Upper lobe of right lung (tissue), 1 donor: ENCODE measurements around the gene ARSI. TPM values are rescaled to one million over a fixed set of nuclear protein-coding genes. Genes with fewer than 3 reads are reported as not detected.

Source experiments
- ATAC-seq: fragments of 200-7000 bp; cut with Tn5 transposase; one replicate; pipeline ENCODE4 v1.9.1; 2020; ENCODE audit warnings: mild to moderate bottlenecking, moderate library complexity
- DNase-seq: peaks from one replicate; pipeline ENCODE4 v3.0.0-alpha.2; 2020
- H3K27ac ChIP-seq: fragments of 200-600 bp; one replicate; pipeline ENCODE4 v1.8.0; 2022
- H3K27me3 ChIP-seq: fragments of 200-600 bp; one replicate; pipeline ENCODE4 v1.8.0; 2022; ENCODE audit warnings: mild to moderate bottlenecking
- H3K36me3 ChIP-seq: fragments of 200-600 bp; one replicate; pipeline ENCODE4 v1.8.0; 2022
- H3K4me1 ChIP-seq: fragments of 200-600 bp; one replicate; pipeline ENCODE4 v1.8.0; 2022
- H3K4me3 ChIP-seq: fragments of 200-600 bp; one replicate; pipeline ENCODE4 v1.8.0; 2022; ENCODE audit warnings: mild to moderate bottlenecking
- H3K9me3 ChIP-seq: fragments of 200-600 bp; one replicate; pipeline ENCODE4 v1.8.0; 2022
- intact Hi-C: fragments of 100-400 bp; cut with DNase I; formaldehyde crosslinking; loops from one replicate; pipeline ENCODE4 v1.11.0; 2022
- total RNA-seq: library from RNA; stranded (reverse); fragmentation: NEBNext Ultra II Directional; extraction: Animal tissue kit (Norgen Biotek cat#: 25700); gene quantifications from one replicate; pipeline ENCODE4 v1.2.1, GENCODE V29; 2021
- TF ChIP-seq, protein P1 (sequence below): fragments of 200-600 bp; IDR thresholded peaks from one replicate; pipeline ENCODE4 v1.8.0; 2022; ENCODE audit warnings: antibody characterized with exemption
- donor health status: DM: no; HTN: yes; CAD: no; lungs with severe emphysema.

Gene ARSI
- total RNA-seq, 1 donor from 2014 or later: 4.0 TPM

- Histone ChIP-seq H3K4me1 (peaks cover 2% of the 10 kb centered on the region), H3K36me3 (no peaks in the 10 kb centered on the region), H3K27me3 (peaks cover 3% of the 10 kb centered on the region), H3K4me3 (no peak overlapping the region), H3K27ac (no peak overlapping the region), H3K9me3 (no peaks in the 10 kb centered on the region)
- TF ChIP-seq, protein P1, sequence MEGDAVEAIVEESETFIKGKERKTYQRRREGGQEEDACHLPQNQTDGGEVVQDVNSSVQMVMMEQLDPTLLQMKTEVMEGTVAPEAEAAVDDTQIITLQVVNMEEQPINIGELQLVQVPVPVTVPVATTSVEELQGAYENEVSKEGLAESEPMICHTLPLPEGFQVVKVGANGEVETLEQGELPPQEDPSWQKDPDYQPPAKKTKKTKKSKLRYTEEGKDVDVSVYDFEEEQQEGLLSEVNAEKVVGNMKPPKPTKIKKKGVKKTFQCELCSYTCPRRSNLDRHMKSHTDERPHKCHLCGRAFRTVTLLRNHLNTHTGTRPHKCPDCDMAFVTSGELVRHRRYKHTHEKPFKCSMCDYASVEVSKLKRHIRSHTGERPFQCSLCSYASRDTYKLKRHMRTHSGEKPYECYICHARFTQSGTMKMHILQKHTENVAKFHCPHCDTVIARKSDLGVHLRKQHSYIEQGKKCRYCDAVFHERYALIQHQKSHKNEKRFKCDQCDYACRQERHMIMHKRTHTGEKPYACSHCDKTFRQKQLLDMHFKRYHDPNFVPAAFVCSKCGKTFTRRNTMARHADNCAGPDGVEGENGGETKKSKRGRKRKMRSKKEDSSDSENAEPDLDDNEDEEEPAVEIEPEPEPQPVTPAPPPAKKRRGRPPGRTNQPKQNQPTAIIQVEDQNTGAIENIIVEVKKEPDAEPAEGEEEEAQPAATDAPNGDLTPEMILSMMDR: no peak
- intact Hi-C loops: no loop called here
- DNase-seq: no peak
- no peak for ATAC-seq
Measured at GRCh38 chr5:150310246-150310645, 7.5 kb upstream of the ARSI start.

DNA sequence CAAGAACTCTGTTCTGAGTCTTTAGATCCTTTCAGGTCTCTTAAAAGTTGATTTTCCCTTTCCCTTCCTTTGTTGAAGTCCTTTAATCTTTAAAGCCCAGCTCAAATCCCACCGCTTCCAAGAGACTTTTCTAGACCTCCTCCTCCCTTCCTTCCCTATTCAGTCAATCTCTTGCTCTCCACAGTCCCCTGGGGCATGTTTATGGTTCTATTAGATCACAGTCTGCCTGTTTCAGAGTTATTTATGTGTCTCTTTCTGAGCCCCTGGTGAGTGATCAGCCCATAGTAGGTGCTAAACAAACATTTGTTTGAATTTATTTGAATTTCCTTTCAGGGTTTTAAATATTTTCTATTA is 7.2 kb upstream of the ARSI start:
- DNase-seq (no peak), ATAC-seq (no peak)
- H3K36me3 ChIP-seq: no peaks in the 10 kb centered on the region
- H3K4me3 ChIP-seq: no peak overlapping the region
- H3K4me1 ChIP-seq: peaks cover 5% of the 10 kb centered on the region
- H3K9me3 ChIP-seq: no peaks in the 10 kb centered on the region
- TF ChIP-seq, protein P1: no peak
- no peak overlapping the region for H3K27ac ChIP-seq
- peaks cover 3% of the 10 kb centered on the region for H3K27me3 ChIP-seq
- intact Hi-C loops: no loop called here

GRCh38 chr5:150309101-150309885 is 6.6 kb upstream of the ARSI start:
- intact Hi-C loops: no loop called here
- Histone ChIP-seq H3K36me3 (no peaks in the 10 kb centered on the region), H3K9me3 (no peaks in the 10 kb centered on the region), H3K4me1 (peaks cover 7% of the 10 kb centered on the region), H3K27me3 (peaks cover 3% of the 10 kb centered on the region), H3K27ac (no peak overlapping the region), H3K4me3 (no peak overlapping the region)
- no peak for DNase-seq
- peak; percentile 28 for ATAC-seq
- TF ChIP-seq, protein P1: no peak

DNA sequence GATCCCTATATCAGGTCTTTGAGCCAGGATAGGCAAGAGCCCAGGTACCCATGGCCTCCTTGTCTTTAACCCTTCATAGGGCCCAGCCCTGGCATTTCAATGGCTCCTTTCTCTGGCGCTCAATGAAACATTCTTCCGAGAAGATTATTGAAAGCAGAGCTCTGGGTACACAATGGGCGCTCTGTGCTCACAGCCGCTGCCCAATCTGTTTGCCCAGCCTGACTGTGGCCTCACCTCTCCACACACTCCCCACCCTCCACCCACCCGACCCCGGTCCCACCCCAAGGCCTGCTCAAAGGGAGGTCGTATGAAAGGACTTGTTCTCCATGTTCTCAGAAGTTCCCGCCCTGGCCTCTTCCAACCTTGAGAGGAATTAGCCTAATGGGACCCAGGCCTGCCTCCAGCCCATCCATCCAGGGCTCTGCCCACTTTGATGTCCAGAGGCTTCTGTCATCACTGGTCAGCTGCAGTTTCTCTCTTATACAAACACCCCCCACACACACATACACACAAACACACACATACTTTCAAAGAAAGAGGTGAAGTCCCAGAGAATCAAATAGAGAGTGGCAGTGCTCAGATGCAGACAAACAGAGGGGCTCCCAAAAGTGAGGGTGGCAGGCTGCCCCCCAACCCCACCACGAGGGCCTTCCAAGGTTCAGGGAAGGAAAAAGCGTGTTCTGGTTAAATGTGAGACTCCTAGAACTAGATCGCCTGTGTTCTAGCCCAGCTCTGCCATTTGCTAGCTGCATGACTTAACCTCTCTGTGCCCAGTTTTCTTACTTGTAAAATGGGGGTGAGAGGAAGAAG is 5.1 kb upstream of the ARSI start:
- no peak for DNase-seq
- no peak for ATAC-seq
- intact Hi-C loops: no loop called here
- no peak overlapping the region for H3K27ac ChIP-seq
- no peaks in the 10 kb centered on the region for H3K9me3 ChIP-seq
- H3K4me3 ChIP-seq: no peak overlapping the region
- peaks cover 7% of the 10 kb centered on the region for H3K27me3 ChIP-seq
- TF ChIP-seq, protein P1: no peak
- H3K36me3 ChIP-seq: no peaks in the 10 kb centered on the region
- peaks cover 15% of the 10 kb centered on the region for H3K4me1 ChIP-seq

- no peaks in the 10 kb centered on the region for H3K36me3 ChIP-seq
- intact Hi-C loops: no loop called here
- DNase-seq: no peak
- TF ChIP-seq, protein P1: no peak
- peaks cover 18% of the 10 kb centered on the region for H3K27me3 ChIP-seq
- peaks cover 15% of the 10 kb centered on the region for H3K4me1 ChIP-seq
- H3K27ac ChIP-seq: no peak overlapping the region
- no peak overlapping the region for H3K4me3 ChIP-seq
- no peaks in the 10 kb centered on the region for H3K9me3 ChIP-seq
- no peak for ATAC-seq
Measured at GRCh38 chr5:150306775-150307174, 4.1 kb upstream of the ARSI start.
